ENCODE results near the gene ANGPTL5. TPM values are rescaled to one million over a fixed set of nuclear protein-coding genes. Genes with fewer than 3 reads are reported as not detected.

Gene ANGPTL5
- total RNA-seq, 1 experiment from 2014 or later: not detected

GRCh38 chr11:101909087-101909486, 7.2 kb downstream of the ANGPTL5 start:
- no peak for DNase-seq
- no peaks in the 10 kb centered on the region for H3K79me2 ChIP-seq (ENCODE audit: low read depth)
- no peaks in the 10 kb centered on the region for H3K27me3 ChIP-seq (ENCODE audit: insufficient read depth, low read depth)
- ChIA-PET POLR2A (ENCODE audit: unreplicated experiment) (no interaction called here), CTCF (interaction anchor here (0.6 kb wide), 1 partner anchor 434 kb away, joined by 7 read pairs; no protein-coding TSS in a partner anchor)
- no peaks in the 10 kb centered on the region for H4K20me1 ChIP-seq (ENCODE audit: insufficient read depth)
- H3K9me2 ChIP-seq (ENCODE audit: insufficient read depth): no peaks in the 10 kb centered on the region
- peaks cover 11% of the 10 kb centered on the region for H3K4me1 ChIP-seq (replicated peaks; ENCODE audit: insufficient read depth)
- H3K27ac ChIP-seq: no peak overlapping the region
- intact Hi-C loops (cut with micrococcal nuclease; ENCODE audit: unreplicated experiment): no loop called here
- H3F3A ChIP-seq (ENCODE audit: insufficient read depth, low read depth): peaks cover 9% of the 10 kb centered on the region; the same call in 1 of the 2 replicates
- TF ChIP-seq, protein P1, sequence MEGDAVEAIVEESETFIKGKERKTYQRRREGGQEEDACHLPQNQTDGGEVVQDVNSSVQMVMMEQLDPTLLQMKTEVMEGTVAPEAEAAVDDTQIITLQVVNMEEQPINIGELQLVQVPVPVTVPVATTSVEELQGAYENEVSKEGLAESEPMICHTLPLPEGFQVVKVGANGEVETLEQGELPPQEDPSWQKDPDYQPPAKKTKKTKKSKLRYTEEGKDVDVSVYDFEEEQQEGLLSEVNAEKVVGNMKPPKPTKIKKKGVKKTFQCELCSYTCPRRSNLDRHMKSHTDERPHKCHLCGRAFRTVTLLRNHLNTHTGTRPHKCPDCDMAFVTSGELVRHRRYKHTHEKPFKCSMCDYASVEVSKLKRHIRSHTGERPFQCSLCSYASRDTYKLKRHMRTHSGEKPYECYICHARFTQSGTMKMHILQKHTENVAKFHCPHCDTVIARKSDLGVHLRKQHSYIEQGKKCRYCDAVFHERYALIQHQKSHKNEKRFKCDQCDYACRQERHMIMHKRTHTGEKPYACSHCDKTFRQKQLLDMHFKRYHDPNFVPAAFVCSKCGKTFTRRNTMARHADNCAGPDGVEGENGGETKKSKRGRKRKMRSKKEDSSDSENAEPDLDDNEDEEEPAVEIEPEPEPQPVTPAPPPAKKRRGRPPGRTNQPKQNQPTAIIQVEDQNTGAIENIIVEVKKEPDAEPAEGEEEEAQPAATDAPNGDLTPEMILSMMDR (conservative IDR thresholded peaks at IDR 0.05): no peak
- TF ChIP-seq EZH2 (IDR thresholded peaks at IDR 0.05; ENCODE audit: low read depth): no peak
- no peaks in the 10 kb centered on the region for H3K9me3 ChIP-seq (ENCODE audit: insufficient read depth, low read depth)
- H3K4me2 ChIP-seq: no peak overlapping the region
- no peak overlapping the region for H2AFZ ChIP-seq
- no peaks in the 10 kb centered on the region for H3K36me3 ChIP-seq (ENCODE audit: low read depth)
- BruUV-seq (replicated peaks): no TSS peak
- no peak overlapping the region for H3K4me3 ChIP-seq

GRCh38 chr11:101907815-101908214, 8.5 kb downstream of the ANGPTL5 start:
- Histone ChIP-seq H4K20me1 (ENCODE audit: insufficient read depth) (no peaks in the 10 kb centered on the region), H3F3A (ENCODE audit: insufficient read depth, low read depth) (peaks cover 2% of the 10 kb centered on the region; the same call in 1 of the 2 replicates), H3K9me2 (ENCODE audit: insufficient read depth) (no peaks in the 10 kb centered on the region), H2AFZ (no peak overlapping the region), H3K4me2 (no peak overlapping the region), H3K9me3 (ENCODE audit: insufficient read depth, low read depth) (no peaks in the 10 kb centered on the region), H3K79me2 (ENCODE audit: low read depth) (no peaks in the 10 kb centered on the region), H3K4me3 (no peak overlapping the region), H3K27ac (no peak overlapping the region), H3K27me3 (ENCODE audit: insufficient read depth, low read depth) (no peaks in the 10 kb centered on the region), H3K4me1 (replicated peaks; ENCODE audit: insufficient read depth) (peaks cover 4% of the 10 kb centered on the region), H3K36me3 (ENCODE audit: low read depth) (no peaks in the 10 kb centered on the region)
- ChIA-PET POLR2A (ENCODE audit: unreplicated experiment) (no interaction called here), CTCF (no interaction called here)
- intact Hi-C loops (cut with micrococcal nuclease; ENCODE audit: unreplicated experiment): no loop called here
- BruUV-seq (replicated peaks): no TSS peak
- no peak for DNase-seq
- TF ChIP-seq, protein P1 (conservative IDR thresholded peaks at IDR 0.05): no peak
- no peak for TF ChIP-seq EZH2 (IDR thresholded peaks at IDR 0.05; ENCODE audit: low read depth)

DNA sequence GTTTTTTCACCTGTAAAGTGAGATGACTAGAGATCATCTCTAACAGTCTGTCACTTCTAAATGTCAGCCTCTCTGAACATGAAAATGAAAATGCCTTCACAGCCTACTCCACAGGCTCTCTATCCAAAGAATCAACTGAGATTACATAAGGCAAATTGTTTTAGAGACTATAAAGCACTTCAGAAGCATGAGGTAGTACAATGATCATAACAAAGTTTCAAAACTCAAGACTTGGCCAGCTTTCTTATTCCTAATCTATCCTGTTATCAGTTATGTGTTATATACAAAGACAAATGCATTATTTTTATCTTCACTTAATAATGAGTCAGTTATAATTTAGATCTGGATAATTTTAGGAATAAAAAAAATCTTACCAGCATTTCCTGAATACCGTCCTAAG, 21.8 kb downstream of the ANGPTL5 start:
- H3K27ac ChIP-seq: no peak overlapping the region
- H3K79me2 ChIP-seq (ENCODE audit: low read depth): no peaks in the 10 kb centered on the region
- no peaks in the 10 kb centered on the region for H3K36me3 ChIP-seq (ENCODE audit: low read depth)
- no peaks in the 10 kb centered on the region for H4K20me1 ChIP-seq (ENCODE audit: insufficient read depth)
- no peaks in the 10 kb centered on the region for H3K9me2 ChIP-seq (ENCODE audit: insufficient read depth)
- H3K9me3 ChIP-seq (ENCODE audit: insufficient read depth, low read depth): no peaks in the 10 kb centered on the region
- intact Hi-C loops (cut with micrococcal nuclease; ENCODE audit: unreplicated experiment): no loop called here
- CTCF ChIA-PET: no interaction called here
- DNase-seq: no peak
- no peak overlapping the region for H2AFZ ChIP-seq
- no peaks in the 10 kb centered on the region for H3F3A ChIP-seq (ENCODE audit: insufficient read depth, low read depth)
- H3K4me2 ChIP-seq: no peak overlapping the region
- POLR2A ChIA-PET (ENCODE audit: unreplicated experiment): no interaction called here
- H3K4me1 ChIP-seq (replicated peaks; ENCODE audit: insufficient read depth): no peaks in the 10 kb centered on the region
- BruUV-seq (replicated peaks): no TSS peak
- TF ChIP-seq, protein P1 (conservative IDR thresholded peaks at IDR 0.05): no peak
- TF ChIP-seq EZH2 (IDR thresholded peaks at IDR 0.05; ENCODE audit: low read depth): no peak
- H3K4me3 ChIP-seq: no peak overlapping the region
- H3K27me3 ChIP-seq (ENCODE audit: insufficient read depth, low read depth): no peaks in the 10 kb centered on the region
